Measurements from ENCODE around the gene NFIA. TPM values are rescaled to one million over a fixed set of nuclear protein-coding genes. Genes with fewer than 3 reads are reported as not detected.
A peak's percentile ranks its signal among the peaks of the same experiment; 100 is the strongest.

Gene NFIA
- total RNA-seq, 4 donors from 2014 or later: 134 to 183 (median 148) TPM

DNA sequence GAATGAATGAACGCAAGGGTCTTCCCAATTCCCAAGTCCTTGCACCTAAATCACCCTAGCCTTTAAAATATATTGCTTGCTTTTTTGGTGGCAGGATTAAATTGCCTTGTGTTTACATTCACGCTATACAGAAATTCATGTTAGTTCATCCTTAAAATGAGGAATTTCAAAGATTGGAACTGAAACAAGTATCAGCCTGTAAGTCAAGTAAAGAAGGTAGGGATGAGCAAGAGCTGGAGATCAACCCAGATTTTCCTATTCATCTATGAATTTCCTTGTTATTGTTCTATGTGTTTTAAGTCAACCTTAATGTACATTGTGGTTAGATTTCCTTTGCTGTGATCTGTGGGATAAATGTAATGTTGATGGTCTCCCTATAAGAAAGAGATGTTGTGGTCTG lies 248.2 kb downstream of the NFIA start:
- TF ChIP-seq EP300 (IDR thresholded peaks at IDR 0.05): no peak
- TF ChIP-seq, protein P1, sequence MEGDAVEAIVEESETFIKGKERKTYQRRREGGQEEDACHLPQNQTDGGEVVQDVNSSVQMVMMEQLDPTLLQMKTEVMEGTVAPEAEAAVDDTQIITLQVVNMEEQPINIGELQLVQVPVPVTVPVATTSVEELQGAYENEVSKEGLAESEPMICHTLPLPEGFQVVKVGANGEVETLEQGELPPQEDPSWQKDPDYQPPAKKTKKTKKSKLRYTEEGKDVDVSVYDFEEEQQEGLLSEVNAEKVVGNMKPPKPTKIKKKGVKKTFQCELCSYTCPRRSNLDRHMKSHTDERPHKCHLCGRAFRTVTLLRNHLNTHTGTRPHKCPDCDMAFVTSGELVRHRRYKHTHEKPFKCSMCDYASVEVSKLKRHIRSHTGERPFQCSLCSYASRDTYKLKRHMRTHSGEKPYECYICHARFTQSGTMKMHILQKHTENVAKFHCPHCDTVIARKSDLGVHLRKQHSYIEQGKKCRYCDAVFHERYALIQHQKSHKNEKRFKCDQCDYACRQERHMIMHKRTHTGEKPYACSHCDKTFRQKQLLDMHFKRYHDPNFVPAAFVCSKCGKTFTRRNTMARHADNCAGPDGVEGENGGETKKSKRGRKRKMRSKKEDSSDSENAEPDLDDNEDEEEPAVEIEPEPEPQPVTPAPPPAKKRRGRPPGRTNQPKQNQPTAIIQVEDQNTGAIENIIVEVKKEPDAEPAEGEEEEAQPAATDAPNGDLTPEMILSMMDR (IDR thresholded peaks at IDR 0.05): no peak
- no peak for TF ChIP-seq POLR2AphosphoS5 (IDR thresholded peaks at IDR 0.05)
- TF ChIP-seq POLR2A (IDR thresholded peaks at IDR 0.05; ENCODE audit: low read depth): no peak
- DNase-seq (ENCODE audit: extremely low spot score): no peak
- 98% methylated on average over 2 of the region's 2 CpGs for WGBS
- Histone ChIP-seq H3K27ac (replicated peaks in 1 of 4) (no peak overlapping the region), H3K36me3 (peaks cover 0 to 14% (median 2%) of the 10 kb centered on the region in 4 donors), H3K4me1 (peaks cover 10 to 31% (median 21%) of the 10 kb centered on the region in 4 donors), H3K9me3 (no peaks in the 10 kb centered on the region), H3K27me3 (no peaks in the 10 kb centered on the region), H3K4me3 (no peak overlapping the region)
- intact Hi-C loops (cut with DNase I): no loop called here

DNA sequence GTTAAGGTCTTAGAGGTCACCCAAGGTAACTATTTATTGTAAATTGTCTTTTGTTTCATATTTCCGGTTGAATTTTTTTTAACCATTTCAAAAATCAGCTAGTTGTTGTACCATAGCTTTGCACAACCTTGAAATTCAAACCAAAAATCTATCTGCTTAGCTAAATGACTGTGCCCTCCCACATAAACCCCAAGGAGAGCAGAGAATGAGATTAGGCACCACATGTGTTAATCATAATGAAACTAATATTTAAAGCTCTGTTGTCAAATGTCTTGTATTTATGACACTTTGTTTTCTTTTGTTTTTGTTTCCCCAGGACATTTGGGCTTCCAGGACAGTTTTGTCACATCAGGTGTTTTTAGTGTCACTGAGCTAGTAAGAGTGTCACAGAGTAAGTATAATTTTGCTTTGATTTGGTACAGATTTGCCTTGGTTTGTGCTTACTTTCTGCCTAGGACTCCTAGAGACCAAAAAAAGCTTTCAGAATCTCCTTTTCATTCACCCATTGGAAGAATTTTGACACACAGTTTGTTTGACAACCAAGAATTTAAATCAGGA lies 249.9 kb downstream of the NFIA start:
- WGBS: 76% methylated on average over 1 of the region's 1 CpG
- H3K27ac ChIP-seq (replicated peaks in 1 of 4): no peak overlapping the region
- intact Hi-C loops (cut with DNase I): no loop called here
- H3K4me3 ChIP-seq: no peak overlapping the region
- H3K27me3 ChIP-seq: no peaks in the 10 kb centered on the region
- peaks cover 0 to 14% (median 2%) of the 10 kb centered on the region in 4 donors for H3K36me3 ChIP-seq
- peaks cover 16 to 41% (median 32%) of the 10 kb centered on the region in 4 donors for H3K4me1 ChIP-seq
- TF ChIP-seq EP300 (IDR thresholded peaks at IDR 0.05) (no peak), POLR2A (IDR thresholded peaks at IDR 0.05; ENCODE audit: low read depth) (no peak), POLR2AphosphoS5 (IDR thresholded peaks at IDR 0.05) (no peak)
- TF ChIP-seq, protein P1 (IDR thresholded peaks at IDR 0.05): no peak
- no peaks in the 10 kb centered on the region for H3K9me3 ChIP-seq
- no peak for DNase-seq (ENCODE audit: extremely low spot score)

DNA sequence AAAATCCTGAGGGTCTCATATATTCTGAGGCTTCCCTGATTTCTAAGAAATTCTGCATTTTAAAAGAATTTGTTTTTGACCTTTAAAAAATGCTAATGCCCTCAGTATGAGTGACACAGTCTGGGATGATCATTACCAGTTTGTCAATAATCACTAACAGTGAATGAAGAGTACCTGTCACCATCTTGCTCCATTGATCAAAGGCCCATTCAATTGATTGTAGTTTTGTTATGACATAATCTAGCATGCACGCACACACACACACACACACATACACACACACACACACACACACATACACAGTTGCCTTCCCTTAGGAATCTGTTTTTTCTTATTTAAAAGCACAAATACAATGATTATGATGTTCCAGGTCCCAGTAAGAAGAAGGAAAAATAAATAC lies 250.4 kb downstream of the NFIA start:
- peaks cover 21 to 46% (median 37%) of the 10 kb centered on the region in 4 donors for H3K4me1 ChIP-seq
- no peaks in the 10 kb centered on the region for H3K9me3 ChIP-seq
- 85% methylated on average over 1 of the region's 1 CpG for WGBS
- H3K4me3 ChIP-seq: no peak overlapping the region
- H3K36me3 ChIP-seq: peaks cover 0 to 14% (median 2%) of the 10 kb centered on the region in 4 donors
- TF ChIP-seq POLR2A (IDR thresholded peaks at IDR 0.05; ENCODE audit: low read depth): no peak
- no peak for TF ChIP-seq POLR2AphosphoS5 (IDR thresholded peaks at IDR 0.05)
- TF ChIP-seq, protein P1 (IDR thresholded peaks at IDR 0.05): no peak
- no peak for TF ChIP-seq EP300 (IDR thresholded peaks at IDR 0.05)
- intact Hi-C loops (cut with DNase I): no loop called here
- DNase-seq (ENCODE audit: extremely low spot score): no peak
- H3K27me3 ChIP-seq: no peaks in the 10 kb centered on the region
- H3K27ac ChIP-seq (replicated peaks in 1 of 4): no peak overlapping the region

DNA sequence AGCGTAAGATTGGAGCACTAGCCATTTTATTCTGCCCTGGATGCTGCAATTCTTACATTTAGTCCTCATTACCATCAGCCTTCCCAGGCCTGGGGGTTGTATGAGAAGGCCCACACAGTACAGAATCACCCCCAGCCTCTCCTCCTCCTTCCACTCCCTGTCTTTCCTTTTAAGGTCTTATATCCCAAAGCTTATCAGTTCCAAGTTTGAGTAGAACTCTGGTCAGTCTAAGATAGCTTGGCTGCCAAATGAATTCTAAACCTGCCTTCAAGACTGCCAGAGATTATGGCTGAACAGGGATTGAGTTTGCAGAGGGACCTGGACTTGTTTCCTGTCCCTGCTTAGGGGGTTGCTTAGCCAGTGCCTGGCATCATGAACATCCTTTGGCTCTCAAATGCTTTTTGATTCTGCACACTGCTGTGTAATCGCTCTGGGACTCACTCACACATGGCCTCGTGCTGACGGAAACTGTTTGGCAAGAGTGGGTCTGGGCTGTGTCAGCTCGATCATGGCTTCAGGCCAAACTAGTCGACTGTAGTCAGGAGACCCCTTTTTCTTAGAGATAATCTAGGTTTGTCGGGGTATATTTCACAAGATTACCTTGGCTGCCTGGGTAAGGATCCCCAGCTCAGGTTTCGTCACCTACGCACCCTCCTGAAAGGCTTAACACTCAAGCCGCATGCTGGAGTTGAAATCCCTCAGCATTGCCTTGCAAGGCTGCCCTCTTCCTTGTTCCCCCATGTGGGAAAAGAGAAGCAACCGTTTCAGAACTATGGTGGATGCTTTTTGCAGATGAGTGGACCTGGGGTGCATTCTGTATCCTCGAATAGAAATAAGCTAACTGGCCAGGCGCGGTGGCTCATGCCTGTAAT lies 252.6 kb downstream of the NFIA start:
- H3K27me3 ChIP-seq: no peaks in the 10 kb centered on the region
- no peak overlapping the region for H3K4me3 ChIP-seq
- no peak for DNase-seq (ENCODE audit: extremely low spot score)
- H3K9me3 ChIP-seq: no peaks in the 10 kb centered on the region
- H3K36me3 ChIP-seq: peaks cover 0 to 14% (median 2%) of the 10 kb centered on the region in 4 donors
- TF ChIP-seq, protein P1 (IDR thresholded peaks at IDR 0.05): no peak
- peak; percentile 27 to 45 for TF ChIP-seq POLR2AphosphoS5 (IDR thresholded peaks at IDR 0.05)
- peak overlapping the region; percentile 34 to 82 (median 62) for H3K27ac ChIP-seq (replicated peaks in 1 of 4)
- H3K4me1 ChIP-seq: peaks cover 35 to 61% (median 56%) of the 10 kb centered on the region in 4 donors
- WGBS: 70% methylated on average over 13 of the region's 14 CpGs
- intact Hi-C loops (cut with DNase I): no loop called here

All from esophagus muscularis mucosa (tissue), 4 donors.